ENCODE measurements around the gene AMT. TPM values are rescaled to one million over a fixed set of nuclear protein-coding genes. Genes with fewer than 3 reads are reported as not detected.
"Not testable (repeated sequence)": the region's sequence is repeated elsewhere in the genome, so short reads cannot be mapped to it uniquely, and the experiment has no call there.

Gene AMT
- total RNA-seq, 1 experiment from 2014 or later, result 0.32 TPM

DNA sequence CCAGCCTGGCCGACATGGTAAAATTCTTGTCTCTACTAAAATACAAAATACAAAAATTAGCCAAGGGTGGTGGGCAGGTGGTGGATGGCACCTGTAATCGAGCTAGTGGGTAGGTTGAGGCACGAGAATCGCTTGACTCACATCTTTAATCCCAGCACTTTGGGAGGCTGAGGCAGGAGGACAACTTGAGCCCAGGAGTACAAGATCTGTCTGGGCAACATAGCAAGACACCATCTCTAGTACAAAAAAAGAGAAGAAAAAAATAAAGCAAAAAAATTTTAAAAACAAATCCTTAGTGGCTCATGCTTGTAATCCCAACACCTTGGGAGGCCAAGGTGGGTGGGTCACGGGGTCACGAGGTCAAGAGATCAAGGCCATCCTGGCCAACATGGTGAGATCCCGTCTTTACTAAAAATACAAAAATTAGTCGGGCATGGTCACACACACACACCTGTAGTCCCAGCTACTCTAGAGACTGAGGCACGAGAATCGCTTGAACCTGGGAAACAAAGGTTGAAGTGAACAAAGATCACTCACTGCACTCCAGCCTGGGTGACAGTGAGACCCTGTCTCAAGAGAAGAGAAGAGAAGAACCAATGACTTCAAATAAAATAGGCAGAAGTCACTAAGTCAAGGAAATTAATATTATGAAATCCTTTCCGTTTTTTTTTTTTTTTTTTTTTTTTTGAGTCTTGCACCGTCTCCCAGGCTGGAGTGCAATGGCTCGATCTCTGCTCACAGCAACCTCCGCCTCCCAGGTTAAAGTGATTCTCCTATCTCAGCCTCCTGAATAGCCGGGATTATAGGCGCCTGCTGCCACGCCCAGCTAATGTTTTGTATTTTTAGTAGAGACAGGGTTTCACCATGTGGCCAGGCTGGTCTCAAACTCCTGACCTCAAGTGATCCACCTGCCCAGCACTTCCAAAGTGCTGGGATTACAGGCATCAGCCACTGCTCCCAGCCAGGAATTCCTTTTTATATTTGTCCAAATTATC, 15.4 kb downstream of the AMT start:
- in situ Hi-C loops (cut with HindIII; ENCODE audit: low pct_unique_long_range_greater_than_20kb, low sequenced_read_pairs), result no loop called here
- no peak for DNase-seq (ENCODE audit: low read depth, low spot score)

DNA sequence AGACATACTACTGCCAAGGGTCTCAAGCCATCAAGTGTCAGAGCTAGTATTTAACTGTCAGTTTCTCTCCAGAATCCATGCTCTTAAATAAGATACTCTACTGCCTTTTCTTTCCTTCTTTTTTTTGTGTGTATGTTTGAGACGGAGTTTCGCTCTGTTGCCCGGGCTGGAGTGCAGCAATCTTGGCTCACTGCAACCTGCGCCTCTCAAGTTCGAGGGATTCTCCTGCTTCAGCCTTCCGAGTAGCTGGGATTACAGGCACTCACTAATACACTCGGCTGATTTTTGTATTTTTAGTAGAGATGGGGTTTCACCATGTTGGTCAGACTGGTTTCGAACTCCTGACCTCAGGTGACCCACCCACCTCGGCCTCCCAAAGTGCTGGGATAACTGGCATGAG, 16.7 kb downstream of the AMT start:
- DNase-seq (ENCODE audit: low read depth, low spot score); in situ Hi-C loops (cut with HindIII; ENCODE audit: low pct_unique_long_range_greater_than_20kb, low sequenced_read_pairs): not testable (repeated sequence)

DNA sequence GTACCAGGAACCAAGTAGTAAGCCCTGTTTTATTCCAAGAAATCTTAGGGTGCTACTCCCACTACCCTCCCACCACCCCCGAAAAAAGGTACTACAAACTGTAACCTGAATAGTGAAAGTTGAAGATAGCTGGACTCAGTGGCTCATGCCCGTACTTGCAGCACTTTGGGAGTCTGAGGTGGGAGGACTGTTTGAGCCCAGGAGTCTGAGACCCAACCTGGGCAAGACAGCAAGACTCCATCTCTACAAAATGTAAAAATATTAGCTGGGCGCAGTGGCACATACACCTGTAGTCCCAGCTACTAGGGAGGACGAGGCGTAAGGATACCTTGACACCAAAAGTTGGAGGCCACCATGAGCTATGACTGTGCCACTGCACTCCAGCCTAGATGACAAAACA, 18.4 kb downstream of the AMT start:
- no peak for DNase-seq (ENCODE audit: low read depth, low spot score)
- in situ Hi-C loops (cut with HindIII; ENCODE audit: low pct_unique_long_range_greater_than_20kb, low sequenced_read_pairs), result no loop called here

DNA sequence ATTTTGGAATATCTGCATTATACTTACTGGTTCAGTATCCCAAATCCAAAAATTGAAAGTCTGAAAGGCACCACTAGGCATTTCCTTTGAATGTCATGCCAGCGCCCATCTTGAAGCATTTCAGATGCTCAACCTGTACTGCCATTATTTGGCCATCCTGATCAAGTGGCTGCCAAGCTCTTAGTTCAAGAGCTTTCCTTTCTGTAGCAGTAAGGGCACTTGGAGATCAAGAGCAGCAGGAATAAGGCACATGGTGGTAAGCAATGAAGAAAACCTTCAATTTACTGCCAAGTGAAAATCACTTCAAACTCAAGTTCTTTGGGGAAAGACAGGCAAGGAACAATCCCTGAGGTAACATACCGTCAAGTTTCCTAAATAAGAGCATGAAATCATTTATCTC, 20.5 kb downstream of the AMT start:
- in situ Hi-C loops (cut with HindIII; ENCODE audit: low pct_unique_long_range_greater_than_20kb, low sequenced_read_pairs), result no loop called here
- no peak for DNase-seq (ENCODE audit: low read depth, low spot score)

DNA sequence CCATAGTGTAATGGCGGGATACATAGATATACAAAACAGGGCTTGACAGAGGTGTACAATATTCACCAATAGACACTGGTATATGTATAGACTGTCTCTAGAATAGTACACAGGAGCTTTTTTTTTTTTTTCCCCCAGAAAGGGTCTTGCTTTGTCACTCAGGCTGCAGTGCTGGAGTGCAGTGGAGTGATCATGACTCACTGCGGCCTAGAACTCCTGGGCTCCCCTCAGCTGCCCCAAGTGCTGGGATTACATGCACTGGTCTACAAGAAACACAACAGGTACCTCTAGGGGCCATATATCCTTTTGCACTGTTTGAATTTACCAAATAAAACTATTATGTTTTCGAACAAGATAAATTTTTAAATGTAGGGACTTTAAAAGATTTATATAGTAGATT, 22.8 kb downstream of the AMT start:
- in situ Hi-C loops (cut with HindIII; ENCODE audit: low pct_unique_long_range_greater_than_20kb, low sequenced_read_pairs), result no loop called here
- no peak for DNase-seq (ENCODE audit: low read depth, low spot score)

DNA sequence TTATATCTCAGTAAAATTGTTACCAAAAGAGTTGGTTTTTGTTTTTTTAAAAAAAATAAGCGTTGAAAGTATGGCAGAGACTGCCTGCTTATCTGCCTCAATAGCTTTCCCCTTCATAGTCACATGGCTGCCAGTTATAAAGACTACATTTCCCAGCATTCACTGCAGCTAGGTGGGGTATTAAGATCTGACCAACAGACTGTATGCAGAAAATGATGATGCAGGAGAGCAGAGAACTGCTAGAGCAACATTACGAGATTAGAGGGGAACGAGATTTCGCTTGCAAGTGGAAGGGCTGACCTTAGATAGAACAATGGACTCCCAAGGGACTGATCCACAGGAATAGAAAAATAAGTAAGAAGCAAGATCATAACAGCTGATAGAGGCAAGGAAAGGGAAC, 24.8 kb downstream of the AMT start:
- DNase-seq (ENCODE audit: low read depth, low spot score), result peak; percentile 89
- in situ Hi-C loops (cut with HindIII; ENCODE audit: low pct_unique_long_range_greater_than_20kb, low sequenced_read_pairs), result no loop called here

DNA sequence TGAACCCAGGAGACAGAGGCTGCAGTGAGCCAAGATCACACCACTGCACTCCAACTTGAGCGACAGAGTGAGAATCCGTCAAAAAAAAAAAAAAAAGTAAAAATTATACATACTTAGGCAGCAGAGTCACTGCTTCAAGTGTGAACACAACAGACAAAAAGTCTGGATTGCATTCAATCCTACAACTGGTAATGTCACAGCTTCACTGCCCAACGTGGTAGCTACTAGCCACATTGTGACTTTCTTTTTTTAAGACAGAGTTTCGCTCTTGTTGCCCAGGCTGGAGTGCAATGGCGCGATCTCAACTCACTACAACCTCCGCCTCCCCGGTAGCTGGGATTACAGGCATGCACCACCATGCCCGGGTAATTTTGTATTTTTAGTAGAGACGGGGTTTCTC, 31.0 kb downstream of the AMT start:
- in situ Hi-C loops (cut with HindIII; ENCODE audit: low pct_unique_long_range_greater_than_20kb, low sequenced_read_pairs), result not testable (repeated sequence)

DNA sequence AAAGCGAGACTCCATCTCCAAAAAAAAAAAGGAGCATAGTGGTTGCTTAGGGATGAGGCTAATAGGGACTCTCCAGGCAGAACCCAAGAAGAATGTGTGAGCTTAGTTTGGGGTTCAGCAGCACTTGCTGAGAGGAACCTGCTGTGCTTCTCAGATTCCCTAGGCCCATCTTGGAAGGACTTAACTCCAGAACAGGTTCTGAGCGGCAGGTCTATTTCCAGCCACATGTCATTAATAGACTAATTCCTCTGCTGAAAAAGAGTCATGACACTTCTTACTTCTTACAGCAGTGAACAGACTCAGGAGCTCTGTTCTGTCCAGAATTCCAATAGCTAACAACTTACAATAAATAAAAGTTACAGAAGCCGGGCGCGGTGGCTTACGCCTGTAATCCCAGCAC, 33.0 kb downstream of the AMT start:
- no peak for DNase-seq (ENCODE audit: low read depth, low spot score)
- in situ Hi-C loops (cut with HindIII; ENCODE audit: low pct_unique_long_range_greater_than_20kb, low sequenced_read_pairs), result no loop called here

More for the DNA sequence above, 31.0 kb downstream of the AMT start:
- not testable (repeated sequence) for DNase-seq (ENCODE audit: low read depth, low spot score)

DNA sequence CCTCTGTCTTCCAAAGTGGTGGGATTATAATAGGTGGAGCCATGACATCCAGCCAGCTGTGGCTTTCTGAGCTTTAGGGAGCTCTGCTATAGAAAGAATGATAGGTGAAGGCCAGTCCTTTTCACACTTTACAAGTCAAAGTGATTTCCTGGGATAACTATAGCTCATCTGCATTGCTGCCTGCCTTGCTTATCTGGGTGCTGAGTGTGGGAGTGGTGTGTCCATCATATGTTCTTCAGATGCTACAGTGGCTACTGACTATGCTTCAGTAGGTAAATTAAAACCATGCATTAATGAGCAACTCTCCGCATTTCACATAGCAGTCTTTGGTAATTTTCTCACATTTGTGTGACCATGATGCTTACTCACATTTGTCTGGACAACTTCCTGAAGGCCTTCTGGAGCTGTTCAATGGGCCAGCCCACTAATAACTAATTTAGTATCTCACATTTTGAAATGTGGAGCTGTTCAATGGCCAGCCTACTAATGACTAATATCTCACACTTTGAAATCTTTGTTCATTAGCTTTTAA, 33.9 kb downstream of the AMT start:
- in situ Hi-C loops (cut with HindIII; ENCODE audit: low pct_unique_long_range_greater_than_20kb, low sequenced_read_pairs), result no loop called here
- no peak for DNase-seq (ENCODE audit: low read depth, low spot score)

DNA sequence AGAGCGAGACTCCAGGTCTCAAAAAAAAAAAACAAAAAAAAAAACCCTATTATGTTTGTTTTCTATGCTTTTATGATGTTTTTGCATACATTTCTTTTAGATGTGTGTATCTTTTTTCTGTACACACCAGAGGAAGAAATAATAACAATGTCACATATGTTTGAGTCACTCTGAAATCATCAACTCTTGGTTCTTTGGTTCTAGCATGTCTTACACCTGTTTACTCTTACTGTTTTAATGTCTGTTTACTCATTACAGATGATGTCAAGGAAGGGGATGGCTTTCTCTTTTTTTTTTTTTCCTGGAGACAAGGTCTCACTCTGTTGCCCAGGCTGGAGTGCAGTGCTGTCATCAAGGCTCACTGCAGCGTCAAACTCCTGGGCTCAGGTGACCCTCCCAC, 34.6 kb downstream of the AMT start:
- in situ Hi-C loops (cut with HindIII; ENCODE audit: low pct_unique_long_range_greater_than_20kb, low sequenced_read_pairs), result no loop called here
- no peak for DNase-seq (ENCODE audit: low read depth, low spot score)

DNA sequence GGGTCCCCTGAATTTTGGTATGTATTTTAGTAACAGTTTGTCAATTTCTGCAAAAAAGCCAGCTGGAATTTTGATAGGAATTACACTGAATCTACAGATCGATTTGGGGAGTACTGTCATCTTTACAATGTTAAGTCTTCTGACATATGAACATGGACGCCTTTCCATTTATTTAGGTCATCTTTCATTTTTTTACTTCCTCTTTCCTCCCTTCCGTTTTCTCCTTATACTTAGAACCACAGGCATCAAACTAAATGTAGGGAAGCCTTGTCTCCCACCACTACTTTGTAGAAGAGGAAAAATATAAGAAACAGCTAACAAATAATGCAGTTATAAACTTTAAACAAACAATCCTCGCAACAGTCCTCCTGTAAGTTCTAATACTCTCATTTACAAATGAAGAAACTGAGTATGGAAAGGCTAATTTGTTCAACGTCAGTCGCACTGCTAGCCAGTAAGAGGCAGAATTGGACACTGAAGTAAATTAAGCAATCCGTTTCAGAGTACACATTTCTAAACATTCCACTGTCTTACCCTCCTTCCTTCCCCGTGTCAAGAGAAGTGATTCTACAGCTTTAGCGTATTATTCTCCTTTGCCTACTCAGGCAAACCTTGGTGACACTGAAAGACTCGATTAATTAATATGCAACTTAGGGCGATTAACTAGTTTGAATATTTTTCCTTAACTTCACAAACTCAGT, 36.1 kb downstream of the AMT start:
- in situ Hi-C loops (cut with HindIII; ENCODE audit: low pct_unique_long_range_greater_than_20kb, low sequenced_read_pairs), result no loop called here

DNA sequence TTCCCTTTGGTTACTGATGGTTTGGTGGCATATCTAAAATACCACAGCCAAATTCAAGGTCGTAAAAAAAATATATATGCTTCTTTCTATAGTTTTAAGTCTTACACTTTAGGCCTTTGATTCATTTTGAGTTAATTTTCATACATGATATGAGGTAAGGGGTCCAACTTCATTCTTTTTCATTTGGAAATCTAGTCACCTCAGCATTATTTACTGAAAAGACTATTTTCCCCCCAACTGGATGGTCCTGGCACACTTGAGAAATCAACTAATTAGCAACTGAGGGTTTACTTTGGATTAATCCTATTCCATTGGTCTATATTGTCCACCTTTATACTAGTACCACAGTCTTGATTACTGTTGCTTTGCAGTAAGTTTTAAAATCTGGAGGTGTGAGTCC, 36.7 kb downstream of the AMT start:
- DNase-seq (ENCODE audit: low read depth, low spot score), result no peak
- in situ Hi-C loops (cut with HindIII; ENCODE audit: low pct_unique_long_range_greater_than_20kb, low sequenced_read_pairs), result no loop called here

More for the DNA sequence above, 36.1 kb downstream of the AMT start:
- no peak for DNase-seq (ENCODE audit: low read depth, low spot score)

DNA sequence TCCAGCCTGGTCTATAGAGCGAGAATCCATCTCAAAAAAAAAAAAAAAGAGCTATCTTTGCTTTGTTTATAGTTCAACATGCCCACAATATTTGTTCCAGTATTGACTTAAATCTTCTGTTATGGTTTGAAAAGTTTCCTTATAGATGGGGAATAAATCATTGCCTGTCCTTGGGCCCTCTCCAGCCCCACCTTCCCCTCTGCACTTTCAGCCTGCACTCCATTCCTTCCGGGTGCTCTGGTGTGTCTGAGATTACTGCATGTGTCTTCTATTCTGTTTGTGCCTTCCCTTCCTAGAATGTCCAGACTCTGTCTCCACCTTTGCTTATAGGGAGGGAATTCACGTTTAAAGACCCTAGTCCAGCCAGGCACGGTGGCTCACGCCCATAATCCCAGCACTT, 38.9 kb downstream of the AMT start:
- no peak for DNase-seq (ENCODE audit: low read depth, low spot score)
- in situ Hi-C loops (cut with HindIII; ENCODE audit: low pct_unique_long_range_greater_than_20kb, low sequenced_read_pairs), result no loop called here

DNA sequence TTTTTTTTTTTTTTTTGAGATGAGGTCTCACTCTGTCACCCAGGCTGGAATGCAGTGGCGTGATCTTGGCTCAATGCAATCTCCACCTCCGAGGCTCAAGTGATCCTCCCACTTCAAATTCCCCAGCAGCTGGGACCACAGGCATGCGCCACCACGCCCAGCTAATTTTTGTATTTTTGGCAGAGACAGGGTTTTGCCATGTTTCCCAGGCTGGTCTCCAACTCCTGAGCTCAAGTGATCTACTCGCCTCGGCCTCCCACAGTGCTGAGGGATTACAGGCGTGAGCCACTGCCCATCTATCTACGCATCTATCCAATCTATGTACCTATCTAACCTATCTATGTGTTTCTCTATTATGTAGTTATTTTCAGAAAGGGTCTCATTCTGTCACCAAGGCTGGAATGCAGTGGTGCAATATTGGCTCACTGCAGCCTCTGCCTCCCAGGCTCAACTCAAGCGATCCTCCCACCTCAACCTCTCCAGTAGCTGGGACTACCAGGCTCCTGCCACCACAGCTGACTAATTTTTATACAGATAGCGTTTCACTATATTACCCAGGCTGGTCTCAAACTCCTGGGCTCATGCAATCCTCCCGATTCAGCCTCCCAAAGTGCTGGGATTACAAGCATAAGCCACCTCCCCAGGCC, 43.9 kb downstream of the AMT start:
- DNase-seq (ENCODE audit: low read depth, low spot score), result no peak
- in situ Hi-C loops (cut with HindIII; ENCODE audit: low pct_unique_long_range_greater_than_20kb, low sequenced_read_pairs), result no loop called here

DNA sequence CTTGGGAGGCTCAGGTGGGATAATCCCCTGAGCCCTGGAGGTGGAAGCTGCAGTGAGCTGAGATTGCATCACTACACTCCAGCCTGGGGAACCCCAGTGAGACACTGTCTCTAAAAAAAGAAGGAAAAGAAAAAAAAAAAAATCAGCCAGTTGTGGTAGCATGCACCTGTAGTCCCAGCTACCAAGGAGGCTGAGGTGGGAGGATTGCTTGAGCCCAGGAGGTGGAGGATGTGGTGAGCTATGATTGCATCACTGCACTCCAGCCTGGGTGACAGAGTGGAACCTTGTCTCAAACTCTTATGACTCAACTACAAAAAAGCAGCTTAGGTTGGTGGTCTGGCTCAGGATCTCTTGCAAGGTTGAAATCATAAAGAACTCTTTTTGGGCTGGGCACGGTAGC, 44.8 kb downstream of the AMT start:
- in situ Hi-C loops (cut with HindIII; ENCODE audit: low pct_unique_long_range_greater_than_20kb, low sequenced_read_pairs), result no loop called here
- no peak for DNase-seq (ENCODE audit: low read depth, low spot score)

DNA sequence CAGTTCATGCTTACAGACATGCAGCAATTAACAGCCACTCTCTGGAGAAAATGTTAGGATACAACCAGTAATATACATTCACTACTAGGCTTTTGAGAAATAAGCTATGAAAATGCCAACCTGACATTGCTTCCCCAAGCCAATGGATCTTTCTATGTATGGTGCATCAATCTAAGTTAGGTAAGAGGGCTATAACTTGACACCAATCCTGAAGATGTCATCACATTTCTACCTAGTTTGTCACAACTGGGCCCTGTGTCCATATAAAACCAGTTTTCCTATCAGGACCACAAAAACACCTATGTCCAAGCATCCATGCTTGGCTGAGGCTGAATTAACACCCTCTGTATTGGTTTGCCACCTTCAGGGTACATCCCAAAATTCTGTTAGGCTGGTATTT, 50.3 kb downstream of the AMT start:
- DNase-seq (ENCODE audit: low read depth, low spot score), result no peak
- in situ Hi-C loops (cut with HindIII; ENCODE audit: low pct_unique_long_range_greater_than_20kb, low sequenced_read_pairs), result no loop called here

DNA sequence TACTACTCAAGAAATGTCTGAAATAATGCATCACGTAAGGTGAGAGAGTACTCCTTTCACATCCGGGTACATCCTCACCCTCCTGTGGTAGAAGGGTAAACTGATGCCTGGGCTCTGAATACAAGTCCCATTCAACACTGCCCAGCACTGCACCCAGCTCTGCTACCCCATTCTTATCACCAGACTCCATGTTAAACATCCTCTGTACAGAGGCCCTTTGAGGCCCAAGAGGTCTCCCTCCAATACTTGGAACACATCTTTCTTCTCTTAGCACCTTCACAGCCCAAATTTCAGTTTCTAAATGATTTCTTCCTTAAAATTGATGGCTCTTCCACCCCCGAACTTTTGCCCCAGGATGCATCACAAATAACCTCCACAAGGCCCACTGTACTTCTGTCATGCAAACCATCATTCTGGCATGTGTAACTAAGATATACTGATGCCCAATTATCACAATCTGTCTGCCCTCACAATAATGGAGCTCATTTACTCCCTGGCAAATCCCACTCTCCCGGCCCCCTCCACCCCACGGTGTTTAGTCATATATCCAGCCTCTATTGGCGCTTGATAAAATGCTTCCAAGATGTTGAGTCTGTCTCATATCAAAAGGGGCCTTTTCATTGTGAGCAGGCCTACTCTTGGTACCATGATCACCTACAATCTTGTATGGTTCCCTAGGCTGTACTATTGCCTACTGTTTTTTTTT, 51.5 kb downstream of the AMT start:
- no peak for DNase-seq (ENCODE audit: low read depth, low spot score)
- in situ Hi-C loops (cut with HindIII; ENCODE audit: low pct_unique_long_range_greater_than_20kb, low sequenced_read_pairs), result no loop called here
